Upper lobe of left lung (tissue), 6 donors: Measurements from ENCODE around the gene RASGRF1. TPM values are rescaled to one million over a fixed set of nuclear protein-coding genes. Genes with fewer than 3 reads are reported as not detected.
A peak's percentile ranks its signal among the peaks of the same experiment; 100 is the strongest.

Experiments
- ATAC-seq, 2 donors: fragments of 200-7000 bp; cut with Tn5 transposase; one replicate each; pipeline ENCODE4 v1.9.1; 2022; ENCODE audit warnings: mild to moderate bottlenecking in 2 of 2, moderate library complexity in 2 of 2; ENCODE audit not compliant: low FRiP score in 2 of 2
- DNase-seq, 2 donors: peaks; one replicate each; pipeline ENCODE4 v3.0.0-alpha.2; 2019 to 2020
- H3K27ac ChIP-seq, 4 donors: fragments of 200-600 bp; sonication (generic); one replicate each; pipeline ENCODE4 v1.5.1; 2016 to 2019
- H3K27me3 ChIP-seq, 4 donors: fragments of 200-600 bp; sonication (generic); one replicate each; pipeline ENCODE4 v1.5.1; 2017 to 2019
- H3K36me3 ChIP-seq, 4 donors: fragments of 200-600 bp; sonication (generic); one replicate each; pipeline ENCODE4 v1.5.1; 2016 to 2019
- H3K4me1 ChIP-seq, 4 donors: fragments of 200-600 bp; sonication (generic); one replicate each; pipeline ENCODE4 v1.5.1; 2018 to 2019
- H3K4me3 ChIP-seq, 4 donors: fragments of 200-600 bp; sonication (generic); one replicate each; pipeline ENCODE4 v1.5.1; 2017 to 2019; ENCODE audit warnings: mild to moderate bottlenecking in 2 of 4, moderate library complexity in 1 of 4
- H3K9me3 ChIP-seq, 4 donors: fragments of 200-600 bp; sonication (generic); one replicate each; pipeline ENCODE4 v1.5.1; 2018 to 2019
- EP300 ChIP-seq, 4 donors: sonication (generic); formaldehyde crosslinking; IDR thresholded peaks; one replicate each; pipeline ENCODE4 v1.5.1; 2017; ENCODE audit warnings: antibody characterized with exemption in 4 of 4, control low read depth in 2 of 4
- POLR2A ChIP-seq, 4 donors: fragments of 450-650 bp; IDR thresholded peaks; one replicate each; pipeline ENCODE4 v1.5.1; 2016 to 2017; ENCODE audit warnings: antibody characterized with exemption in 4 of 4, mild to moderate bottlenecking in 2 of 4
- POLR2AphosphoS5 ChIP-seq, 2 donors: sonication (generic); formaldehyde crosslinking; IDR thresholded peaks; one replicate each; pipeline ENCODE4 v1.5.1; 2017; ENCODE audit warnings: antibody characterized with exemption in 2 of 2
- WGBS, 2 donors: methylation state at CpG; one replicate each; pipeline ENCODE4 v1.1.5; 2017 to 2018; 5-methylcytosine and 5-hydroxymethylcytosine counted together
- total RNA-seq, 6 donors: library from RNA; depleted of rRNA in 4 of 6; stranded (reverse); fragments of >200 nt in 4 of 6; gene quantifications; one replicate each; pipeline versions ENCODE4 v1.1.0 to v1.2.1, GENCODE V29; 2016 to 2021
- TF ChIP-seq, protein P1 (sequence below), 6 experiments: fragments of 450-650 bp in 4 of 6; fragments of 200-600 bp in 2 of 6; sonication (generic) in 2 of 6; IDR thresholded peaks; one replicate each; pipeline ENCODE4 v1.5.1; 2016 to 2019; ENCODE audit warnings: antibody characterized with exemption in 6 of 6
- donor health status: DM: no; HTN: no; CAD: no; lungs with moderate emphysema.
- donor health status: DM: no; HTN: yes; CAD: no; lungs with severe emphysema.

Gene RASGRF1
- total RNA-seq, 6 donors from 2014 or later, result 27.2 to 64.6 (median 54.7) TPM

- peak; percentile 60 to 85 for ATAC-seq
- Histone ChIP-seq H3K27ac (peak overlapping the region; percentile 79 to 89 (median 82)), H3K4me1 (peaks cover 18 to 24% (median 21%) of the 10 kb centered on the region in 4 donors), H3K27me3 (no peaks in the 10 kb centered on the region), H3K36me3 (no peaks in the 10 kb centered on the region), H3K4me3 (no peak overlapping the region), H3K9me3 (no peaks in the 10 kb centered on the region)
- TF ChIP-seq POLR2A (IDR thresholded peaks at IDR 0.05), result peak in 1 of 4 donors; percentile 54
- TF ChIP-seq, protein P1, sequence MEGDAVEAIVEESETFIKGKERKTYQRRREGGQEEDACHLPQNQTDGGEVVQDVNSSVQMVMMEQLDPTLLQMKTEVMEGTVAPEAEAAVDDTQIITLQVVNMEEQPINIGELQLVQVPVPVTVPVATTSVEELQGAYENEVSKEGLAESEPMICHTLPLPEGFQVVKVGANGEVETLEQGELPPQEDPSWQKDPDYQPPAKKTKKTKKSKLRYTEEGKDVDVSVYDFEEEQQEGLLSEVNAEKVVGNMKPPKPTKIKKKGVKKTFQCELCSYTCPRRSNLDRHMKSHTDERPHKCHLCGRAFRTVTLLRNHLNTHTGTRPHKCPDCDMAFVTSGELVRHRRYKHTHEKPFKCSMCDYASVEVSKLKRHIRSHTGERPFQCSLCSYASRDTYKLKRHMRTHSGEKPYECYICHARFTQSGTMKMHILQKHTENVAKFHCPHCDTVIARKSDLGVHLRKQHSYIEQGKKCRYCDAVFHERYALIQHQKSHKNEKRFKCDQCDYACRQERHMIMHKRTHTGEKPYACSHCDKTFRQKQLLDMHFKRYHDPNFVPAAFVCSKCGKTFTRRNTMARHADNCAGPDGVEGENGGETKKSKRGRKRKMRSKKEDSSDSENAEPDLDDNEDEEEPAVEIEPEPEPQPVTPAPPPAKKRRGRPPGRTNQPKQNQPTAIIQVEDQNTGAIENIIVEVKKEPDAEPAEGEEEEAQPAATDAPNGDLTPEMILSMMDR (IDR thresholded peaks at IDR 0.05), result no peak
- peak in 3 of 4 donors; percentile 74 to 97 (median 86) for TF ChIP-seq EP300 (IDR thresholded peaks at IDR 0.05)
- peak; percentile 55 to 66 for TF ChIP-seq POLR2AphosphoS5 (IDR thresholded peaks at IDR 0.05)
- DNase-seq, result peak in 1 of 2 donors; percentile 75
- 37 to 39% methylated on average over 4 of the region's 4 CpGs for WGBS, 2 donors
Observed at GRCh38 chr15:78951841-78952238, 138.7 kb downstream of the RASGRF1 start.

DNA sequence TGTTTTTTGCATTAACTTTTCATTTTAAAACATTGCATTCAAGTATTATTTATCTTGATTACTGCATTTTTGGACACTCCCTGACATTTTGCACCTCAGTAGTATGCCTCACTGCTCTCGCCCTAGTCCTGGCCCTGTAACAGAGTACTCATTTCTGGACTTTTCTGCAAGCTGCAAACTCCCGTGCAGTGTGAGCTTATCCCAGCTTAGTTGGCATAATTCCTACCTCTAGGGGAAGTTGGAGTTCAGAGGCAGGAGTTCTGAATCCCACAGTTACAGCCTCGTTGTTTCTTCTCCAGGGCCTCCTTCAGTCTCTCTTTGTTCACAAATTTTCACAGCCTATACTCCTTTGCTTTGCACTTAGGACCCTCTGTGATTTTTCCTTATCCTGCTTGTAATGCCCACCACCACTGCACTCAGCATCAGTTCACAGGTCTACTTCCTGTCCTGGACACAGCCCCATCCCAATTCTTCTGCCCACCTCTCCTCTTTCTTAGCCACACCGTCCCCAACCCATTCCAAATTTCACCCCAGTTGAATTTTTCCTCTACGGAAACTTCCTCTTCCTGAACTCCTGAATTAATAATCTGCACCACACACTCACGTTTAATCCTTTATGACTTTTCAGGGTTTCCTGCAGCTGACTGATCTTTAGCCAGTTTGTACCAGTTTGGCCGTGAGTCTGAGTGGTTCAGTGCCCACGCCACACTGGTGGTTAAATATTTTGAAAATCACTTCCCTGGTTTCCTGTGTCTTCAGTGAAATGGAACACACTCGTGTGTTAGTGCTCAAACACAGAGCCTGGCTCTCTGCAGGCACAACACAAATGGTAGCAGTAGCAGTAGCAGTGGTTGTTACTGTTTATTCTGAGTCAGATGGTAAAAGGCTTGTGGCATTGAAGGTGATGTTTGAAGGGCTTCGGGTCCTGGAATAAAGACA is 139.4 kb downstream of the RASGRF1 start:
- peak overlapping the region; percentile 79 to 89 (median 82) for H3K27ac ChIP-seq
- peak; percentile 48 to 69 for ATAC-seq
- no peak for DNase-seq

GRCh38 chr15:78950343-78950742 is 140.2 kb downstream of the RASGRF1 start:
- Histone ChIP-seq H3K27ac (peak overlapping the region in 3 of 4 donors; percentile 10 to 89 (median 81)), H3K9me3 (no peaks in the 10 kb centered on the region)
- ATAC-seq, result no peak

More for the DNA sequence above, 139.4 kb downstream of the RASGRF1 start:
- Histone ChIP-seq H3K4me1 (peaks cover 18 to 24% (median 21%) of the 10 kb centered on the region in 4 donors), H3K36me3 (no peaks in the 10 kb centered on the region), H3K4me3 (no peak overlapping the region), H3K9me3 (no peaks in the 10 kb centered on the region), H3K27me3 (no peaks in the 10 kb centered on the region)
- WGBS, 2 donors, result 29 to 32% methylated on average over 10 of the region's 10 CpGs
- TF ChIP-seq POLR2AphosphoS5 (IDR thresholded peaks at IDR 0.05), result no peak
- no peak for TF ChIP-seq EP300 (IDR thresholded peaks at IDR 0.05)
- TF ChIP-seq, protein P1 (IDR thresholded peaks at IDR 0.05), result peak in 3 of 6 experiments; percentile 21 to 35 (median 30)

GRCh38 chr15:78949461-78949860 is 141.1 kb downstream of the RASGRF1 start:
- ATAC-seq (no peak), DNase-seq (no peak)
- peak overlapping the region in 3 of 4 donors; percentile 7 to 60 (median 10) for H3K27ac ChIP-seq
- no peak overlapping the region for H3K4me3 ChIP-seq
- H3K4me1 ChIP-seq, result peaks cover 22 to 32% (median 24%) of the 10 kb centered on the region in 4 donors
- TF ChIP-seq EP300 (IDR thresholded peaks at IDR 0.05) (no peak), POLR2AphosphoS5 (IDR thresholded peaks at IDR 0.05) (no peak), POLR2A (IDR thresholded peaks at IDR 0.05) (no peak)
- TF ChIP-seq, protein P1 (IDR thresholded peaks at IDR 0.05), result no peak
- no peaks in the 10 kb centered on the region for H3K9me3 ChIP-seq
- no peaks in the 10 kb centered on the region for H3K36me3 ChIP-seq
- H3K27me3 ChIP-seq, result no peaks in the 10 kb centered on the region
- 0% methylated on average over 1 of the region's 1 CpG for WGBS, 2 donors

More at GRCh38 chr15:78950343-78950742, 140.2 kb downstream of the RASGRF1 start:
- 92 to 96% methylated on average over 9 of the region's 9 CpGs for WGBS, 2 donors
- Histone ChIP-seq H3K4me3 (no peak overlapping the region), H3K4me1 (peaks cover 19 to 25% (median 22%) of the 10 kb centered on the region in 4 donors), H3K27me3 (no peaks in the 10 kb centered on the region), H3K36me3 (no peaks in the 10 kb centered on the region)
- TF ChIP-seq, protein P1 (IDR thresholded peaks at IDR 0.05), result no peak
- TF ChIP-seq POLR2AphosphoS5 (IDR thresholded peaks at IDR 0.05) (no peak), EP300 (IDR thresholded peaks at IDR 0.05) (no peak), POLR2A (IDR thresholded peaks at IDR 0.05) (no peak)
- no peak for DNase-seq
